Astrocyte of the cerebellum (primary cell): ENCODE data around the gene TBC1D21.
A peak's percentile ranks its signal among the peaks of the same experiment; 100 is the strongest.

Experiments
- DNase-seq: peaks from one replicate; pipeline ENCODE4 v3.0.0-alpha.2; 2011; ENCODE audit warnings: low read depth
- H3K4me3 ChIP-seq: 2 replicates; pipeline ENCODE4 v1.5.1; 2011; ENCODE audit warnings: mild to moderate bottlenecking, low read depth, low read length, moderate library complexity
- in situ Hi-C: cut with HindIII; loops from 2 replicates; pipeline ENCODE4 v1.10.0; 2017; ENCODE audit warnings: low sequenced_read_pairs
- TF ChIP-seq, protein P1 (sequence below): IDR thresholded peaks from 2 replicates; pipeline ENCODE4 v1.5.1; 2012; ENCODE audit warnings: low read length, low read depth, moderate library complexity, mild to moderate bottlenecking; ENCODE audit errors: missing control alignments

TBC1D21 gene

DNA sequence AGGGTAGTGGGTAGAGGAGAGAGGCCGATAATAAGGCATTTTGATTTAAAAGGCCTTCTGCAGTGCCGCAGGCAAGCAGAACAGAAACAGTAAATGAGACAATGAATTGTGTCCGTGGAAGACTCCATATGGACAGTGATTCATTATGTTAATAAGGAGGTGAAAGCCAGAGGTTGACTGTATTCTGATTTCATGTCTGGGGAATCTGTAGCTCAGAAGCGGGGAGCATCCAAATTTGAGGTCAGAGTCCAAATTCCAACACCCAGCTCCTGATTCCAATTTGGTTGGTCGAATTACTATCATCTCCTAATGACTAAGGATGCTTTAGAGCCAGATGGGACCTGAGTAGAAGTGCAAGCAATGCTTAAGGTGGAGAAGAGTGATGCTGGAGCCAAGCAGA, 1.0 kb upstream of the TBC1D21 start:
- TF ChIP-seq, protein P1, sequence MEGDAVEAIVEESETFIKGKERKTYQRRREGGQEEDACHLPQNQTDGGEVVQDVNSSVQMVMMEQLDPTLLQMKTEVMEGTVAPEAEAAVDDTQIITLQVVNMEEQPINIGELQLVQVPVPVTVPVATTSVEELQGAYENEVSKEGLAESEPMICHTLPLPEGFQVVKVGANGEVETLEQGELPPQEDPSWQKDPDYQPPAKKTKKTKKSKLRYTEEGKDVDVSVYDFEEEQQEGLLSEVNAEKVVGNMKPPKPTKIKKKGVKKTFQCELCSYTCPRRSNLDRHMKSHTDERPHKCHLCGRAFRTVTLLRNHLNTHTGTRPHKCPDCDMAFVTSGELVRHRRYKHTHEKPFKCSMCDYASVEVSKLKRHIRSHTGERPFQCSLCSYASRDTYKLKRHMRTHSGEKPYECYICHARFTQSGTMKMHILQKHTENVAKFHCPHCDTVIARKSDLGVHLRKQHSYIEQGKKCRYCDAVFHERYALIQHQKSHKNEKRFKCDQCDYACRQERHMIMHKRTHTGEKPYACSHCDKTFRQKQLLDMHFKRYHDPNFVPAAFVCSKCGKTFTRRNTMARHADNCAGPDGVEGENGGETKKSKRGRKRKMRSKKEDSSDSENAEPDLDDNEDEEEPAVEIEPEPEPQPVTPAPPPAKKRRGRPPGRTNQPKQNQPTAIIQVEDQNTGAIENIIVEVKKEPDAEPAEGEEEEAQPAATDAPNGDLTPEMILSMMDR: no peak

DNA sequence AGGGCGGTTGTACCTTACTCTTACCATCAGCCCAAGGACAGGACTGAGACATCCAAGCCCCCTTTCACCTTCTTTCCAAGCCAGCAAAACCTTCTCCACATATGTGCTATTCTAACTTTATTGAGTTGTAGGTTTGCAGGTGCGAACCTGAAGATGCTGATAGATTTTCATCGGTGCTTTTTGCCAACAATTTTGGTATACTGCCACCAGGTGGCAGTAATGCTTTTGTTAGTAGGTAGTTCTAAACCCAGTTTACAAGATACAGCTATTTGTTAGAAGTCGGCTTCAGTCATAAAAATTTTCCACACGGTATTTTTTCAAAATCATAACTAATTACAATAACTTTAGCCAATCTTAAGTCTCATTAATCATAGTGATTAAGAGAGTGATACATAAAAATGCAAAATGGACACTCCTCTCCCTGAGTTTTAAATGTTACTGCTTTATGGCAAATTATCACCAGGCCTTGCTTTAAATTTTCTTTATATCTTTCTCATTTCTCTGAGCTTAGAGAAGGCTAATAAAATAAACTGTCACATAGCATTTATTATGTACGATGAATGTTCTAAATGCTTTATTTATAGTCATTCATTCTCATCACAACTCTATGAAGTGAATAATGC, 636 bp downstream of the TBC1D21 start:
- no peak overlapping the region for H3K4me3 ChIP-seq
- in situ Hi-C loops: no loop called here
- TF ChIP-seq, protein P1: peak; percentile 58
- DNase-seq: peak; percentile 49

More for the DNA sequence above, 1.0 kb upstream of the TBC1D21 start:
- no peak overlapping the region for H3K4me3 ChIP-seq
- DNase-seq: no peak
- in situ Hi-C loops: no loop called here

DNA sequence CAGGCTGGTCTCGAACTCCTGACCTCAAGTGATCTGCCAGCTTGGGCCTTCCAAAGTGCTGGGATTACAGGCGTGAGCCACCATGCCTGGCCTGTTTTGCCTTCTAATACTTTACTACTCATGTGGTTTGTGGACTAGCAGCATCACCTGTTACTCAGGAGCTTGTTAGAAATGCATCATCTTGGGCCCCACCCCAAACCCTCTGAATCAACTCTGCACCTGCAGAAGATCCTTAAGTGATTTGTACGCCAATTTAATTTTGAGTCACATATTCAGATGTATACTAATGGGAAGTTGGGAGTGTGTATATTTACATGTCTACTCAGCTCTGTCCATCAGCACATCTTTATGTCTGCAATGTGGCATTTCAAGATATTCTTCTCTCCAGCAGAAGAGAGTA, 6.1 kb downstream of the TBC1D21 start:
- DNase-seq: no peak
- TF ChIP-seq, protein P1: no peak
- H3K4me3 ChIP-seq: no peak overlapping the region
- in situ Hi-C loops: no loop called here

DNA sequence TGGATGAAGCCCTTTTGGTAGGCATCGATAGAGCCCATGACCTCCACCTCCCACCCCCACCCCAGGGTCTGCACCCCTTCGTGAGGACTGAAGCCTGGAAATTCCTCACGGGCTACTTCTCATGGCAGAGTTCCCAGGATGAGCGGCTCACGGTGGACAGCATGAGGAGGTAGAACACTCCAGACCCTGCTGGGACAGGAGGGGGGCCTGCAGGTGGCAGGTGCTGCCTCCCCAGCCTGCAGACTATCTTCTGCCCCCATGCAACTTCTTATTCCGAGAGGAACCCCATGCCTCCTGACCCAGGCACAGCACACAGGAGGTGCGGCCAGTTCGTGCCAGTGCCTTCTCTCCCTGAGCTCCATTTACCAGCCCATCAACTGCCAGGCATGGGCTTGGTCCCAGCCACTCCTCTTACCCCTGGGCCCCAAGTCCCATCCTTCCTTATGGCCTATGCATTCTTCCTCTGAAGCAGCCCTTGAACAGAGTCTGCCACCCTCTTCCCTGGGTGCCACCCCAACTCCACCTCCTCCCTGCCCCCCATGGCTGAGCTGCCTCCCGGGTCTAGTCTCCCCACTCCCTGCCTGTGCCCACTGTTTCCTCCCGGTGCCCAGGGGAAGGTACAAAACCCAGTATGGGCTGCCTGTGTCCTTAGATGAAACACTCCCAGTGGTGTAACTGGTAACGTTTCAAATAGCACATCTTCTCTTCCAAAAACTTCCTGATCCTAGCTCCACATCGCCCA, 8.4 kb downstream of the TBC1D21 start:
- in situ Hi-C loops: no loop called here

DNA sequence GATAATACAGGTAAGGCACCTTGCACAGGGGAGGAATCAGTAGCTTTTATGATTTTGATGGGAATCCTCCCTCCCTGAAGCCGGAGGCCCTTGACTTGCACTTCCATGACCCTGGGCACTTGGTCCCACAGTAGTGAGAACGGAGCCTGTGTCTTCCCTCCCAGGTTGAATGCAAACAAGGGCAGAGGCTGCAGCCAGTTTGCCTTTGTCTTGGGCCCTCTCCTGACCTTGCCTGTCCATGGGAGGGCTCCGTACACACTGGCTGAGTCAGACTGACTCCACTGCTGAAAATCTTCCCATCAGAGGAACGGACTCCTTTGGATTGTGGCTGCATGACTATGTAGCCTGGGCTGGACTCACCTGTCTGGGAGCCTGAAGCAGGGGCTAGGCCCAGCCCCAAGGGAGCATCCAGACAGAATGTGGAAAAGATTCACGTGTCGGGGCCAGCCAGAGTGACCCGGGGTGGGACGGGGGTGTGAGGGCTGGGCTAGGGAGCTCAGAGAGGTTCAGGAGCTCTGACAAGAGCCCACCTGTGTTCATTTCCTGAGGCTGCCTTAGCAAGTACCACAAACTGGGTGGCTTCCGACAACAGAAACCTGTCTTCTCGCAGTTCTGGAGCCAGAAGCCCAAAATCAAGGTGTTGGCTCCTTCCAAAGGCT, 9.5 kb downstream of the TBC1D21 start:
- H3K4me3 ChIP-seq: no peak overlapping the region
- in situ Hi-C loops: no loop called here
- no peak for DNase-seq
- TF ChIP-seq, protein P1: no peak

More for the DNA sequence above, 8.4 kb downstream of the TBC1D21 start:
- no peak overlapping the region for H3K4me3 ChIP-seq
- no peak for DNase-seq
- TF ChIP-seq, protein P1: no peak

DNA sequence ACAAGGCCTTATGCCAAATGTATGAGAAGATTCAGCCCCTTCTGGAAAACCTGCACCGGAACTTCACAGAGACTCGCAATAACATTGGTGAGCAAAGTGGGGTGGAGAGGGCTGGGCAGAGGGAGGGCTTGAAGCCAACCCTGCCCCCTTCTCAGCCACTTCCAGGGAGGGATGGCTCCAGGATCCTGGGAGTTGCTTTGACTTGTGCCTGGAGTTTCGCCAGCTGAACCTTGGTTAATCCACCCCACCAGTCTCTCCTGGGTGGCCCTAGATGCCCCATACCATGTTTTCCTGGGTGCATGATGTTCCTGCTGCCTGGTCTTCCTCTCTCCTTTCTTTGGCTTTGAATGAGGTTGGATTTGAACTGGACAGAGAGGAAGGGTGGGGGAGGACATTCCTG, 10.8 kb downstream of the TBC1D21 start:
- TF ChIP-seq, protein P1: no peak
- in situ Hi-C loops: no loop called here
- no peak for DNase-seq
- no peak overlapping the region for H3K4me3 ChIP-seq
